Mammary epithelial cell (primary cell): ENCODE results near the gene RAB8A.

Source experiments
- EZH2 ChIP-seq: IDR thresholded peaks from 2 replicates; pipeline ENCODE4 v1.6.1; 2012; ENCODE audit warnings: low read length, inconsistent platforms, borderline replicate concordance
- TF ChIP-seq, protein P1 (sequence below), 2 donors: IDR thresholded peaks in 1 of 2; conservative IDR thresholded peaks in 1 of 2; 2 replicates each; pipeline ENCODE4 v1.5.1; 2011 to 2012; ENCODE audit warnings: inconsistent platforms in 2 of 2, low read length in 2 of 2, mild to moderate bottlenecking in 2 of 2, control low read depth in 1 of 2, low read depth in 1 of 2; ENCODE audit not compliant: insufficient read depth in 1 of 2; ENCODE audit errors: extremely low read depth in 1 of 2

DNA sequence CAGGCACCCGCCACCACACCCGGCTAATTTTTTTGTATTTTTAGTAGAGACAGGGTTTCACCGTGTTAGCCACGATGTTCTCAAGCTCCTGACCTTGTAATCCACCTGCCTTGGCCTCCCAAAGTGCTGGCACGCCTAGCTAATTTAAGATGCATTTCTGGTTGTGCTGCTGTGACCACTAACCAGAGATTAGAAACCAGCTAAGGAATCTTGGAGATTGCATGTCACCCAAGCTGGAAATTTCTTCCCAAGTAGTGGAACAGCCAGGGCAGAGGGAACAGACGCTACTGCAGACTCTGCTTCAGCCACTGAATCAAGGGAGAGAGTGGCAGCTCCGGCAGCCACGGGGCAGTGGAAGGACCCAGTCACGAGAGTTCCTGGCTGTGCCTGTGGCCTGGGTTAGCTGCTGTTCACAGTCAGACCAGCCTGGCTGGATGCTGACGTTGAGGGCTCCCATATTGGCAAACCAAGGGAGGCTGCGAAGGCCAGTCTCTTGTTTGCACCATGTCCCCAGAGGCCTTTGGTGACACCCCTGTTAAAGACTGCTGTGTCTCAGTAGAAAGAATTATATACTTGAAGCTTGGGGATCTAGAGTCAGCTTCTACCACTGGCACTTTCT is 27.5 kb upstream of the RAB8A start:
- TF ChIP-seq EZH2, result no peak
- TF ChIP-seq, protein P1, sequence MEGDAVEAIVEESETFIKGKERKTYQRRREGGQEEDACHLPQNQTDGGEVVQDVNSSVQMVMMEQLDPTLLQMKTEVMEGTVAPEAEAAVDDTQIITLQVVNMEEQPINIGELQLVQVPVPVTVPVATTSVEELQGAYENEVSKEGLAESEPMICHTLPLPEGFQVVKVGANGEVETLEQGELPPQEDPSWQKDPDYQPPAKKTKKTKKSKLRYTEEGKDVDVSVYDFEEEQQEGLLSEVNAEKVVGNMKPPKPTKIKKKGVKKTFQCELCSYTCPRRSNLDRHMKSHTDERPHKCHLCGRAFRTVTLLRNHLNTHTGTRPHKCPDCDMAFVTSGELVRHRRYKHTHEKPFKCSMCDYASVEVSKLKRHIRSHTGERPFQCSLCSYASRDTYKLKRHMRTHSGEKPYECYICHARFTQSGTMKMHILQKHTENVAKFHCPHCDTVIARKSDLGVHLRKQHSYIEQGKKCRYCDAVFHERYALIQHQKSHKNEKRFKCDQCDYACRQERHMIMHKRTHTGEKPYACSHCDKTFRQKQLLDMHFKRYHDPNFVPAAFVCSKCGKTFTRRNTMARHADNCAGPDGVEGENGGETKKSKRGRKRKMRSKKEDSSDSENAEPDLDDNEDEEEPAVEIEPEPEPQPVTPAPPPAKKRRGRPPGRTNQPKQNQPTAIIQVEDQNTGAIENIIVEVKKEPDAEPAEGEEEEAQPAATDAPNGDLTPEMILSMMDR (conservative IDR thresholded peaks at IDR 0.05 in 1 of 2, IDR thresholded peaks at IDR 0.05 in 1 of 2; ENCODE audit: extremely low read depth in 1 of 2, insufficient read depth in 1 of 2, low read depth in 1 of 2, low read length in 2 of 2), result no peak
